H1 (cell line): ENCODE results near the gene HTATIP2. TPM values are rescaled to one million over a fixed set of nuclear protein-coding genes. Genes with fewer than 3 reads are reported as not detected.
A peak's percentile ranks its signal among the peaks of the same experiment; 100 is the strongest.

Experiments used
- CTCF ChIA-PET: fragments of 300-600 bp; sonication (Branson Sonifier 250); formaldehyde crosslinking; loops from one replicate; lab custom pipeline; 2021; ENCODE audit not compliant: partially characterized antibody; lab: Charles Lee
- POLR2A ChIA-PET: fragments of 300-600 bp; sonication (Branson Sonifier 250); formaldehyde crosslinking; loops from one replicate; lab custom pipeline; 2021; ENCODE audit warnings: inconsistent platforms; ENCODE audit not compliant: partially characterized antibody; lab: Charles Lee
- DNase-seq, 2 experiments: peaks; one replicate each; pipeline versions ENCODE4 v3.0.0 to v3.0.0-alpha.2; 2010 to 2022; ENCODE audit warnings: low spot score in 2 of 2, low read depth in 1 of 2, mixed read lengths in 1 of 2
- FAIRE-seq: peaks from 2 replicates; lab custom pipeline; 2011; peaks lifted over from hg19 to GRCh38; lab: Jason Lieb, UNC
- H2AFZ ChIP-seq: 2 replicates; pipeline ENCODE4 v1.8.1; 2012; ENCODE audit warnings: low read length, inconsistent platforms
- H2AK5ac ChIP-seq: 2 replicates; pipeline ENCODE4 v1.6.1; 2013; ENCODE audit warnings: low read depth, low read length
- H2BK120ac ChIP-seq: replicated peaks from 2 replicates; pipeline ENCODE3; 2013; ENCODE audit warnings: low read depth, low read length, inconsistent platforms
- H2BK12ac ChIP-seq: 2 replicates; pipeline ENCODE4 v1.6.1; 2013; ENCODE audit warnings: low read depth, low read length
- H2BK15ac ChIP-seq: 2 replicates; pipeline ENCODE4 v1.6.1; 2013; ENCODE audit warnings: low read length
- H2BK20ac ChIP-seq: 2 replicates; pipeline ENCODE4 v1.6.1; 2013; ENCODE audit warnings: low read length
- H2BK5ac ChIP-seq: 2 replicates; pipeline ENCODE4 v1.6.1; 2013; ENCODE audit warnings: low read depth, low read length
- H3K14ac ChIP-seq: 2 replicates; pipeline ENCODE4 v1.6.1; 2013; ENCODE audit warnings: inconsistent platforms; ENCODE audit not compliant: insufficient read length
- H3K18ac ChIP-seq: 2 replicates; pipeline ENCODE4 v1.6.1; 2013; ENCODE audit warnings: low read length; ENCODE audit errors: extremely low read depth
- H3K23ac ChIP-seq: 2 replicates; pipeline ENCODE4 v1.6.1; 2013; ENCODE audit warnings: inconsistent platforms; ENCODE audit not compliant: insufficient read length
- H3K23me2 ChIP-seq: 2 replicates; pipeline ENCODE4 v1.6.1; 2013; ENCODE audit warnings: low read depth, low read length
- H3K27ac ChIP-seq: 2 replicates; pipeline ENCODE4 v1.6.1; 2011; ENCODE audit warnings: low read depth, low read length, inconsistent platforms
- H3K27me3 ChIP-seq, 4 experiments: replicated peaks in 1 of 4; 1 replicate in 1 of 4; 2 replicates in 3 of 4; pipeline versions ENCODE4 v1.6.1 to v1.8.1; 2011 to 2013; ENCODE audit warnings: low read length in 3 of 4, mild to moderate bottlenecking in 3 of 4, inconsistent platforms in 2 of 4, mixed read lengths in 2 of 4, moderate library complexity in 1 of 4; ENCODE audit not compliant: control insufficient read depth in 3 of 4, insufficient read depth in 3 of 4; ENCODE audit errors: extremely low read depth in 1 of 4
- H3K36me3 ChIP-seq, 4 experiments: 2 replicates each; pipeline versions ENCODE4 v1.6.1 to v1.8.1; 2011 to 2013; ENCODE audit warnings: mild to moderate bottlenecking in 4 of 4, low read length in 3 of 4, moderate library complexity in 2 of 4, control low read depth in 1 of 4, inconsistent platforms in 1 of 4; ENCODE audit not compliant: insufficient read depth in 4 of 4, control insufficient read depth in 2 of 4
- H3K4ac ChIP-seq: replicated peaks from 2 replicates; pipeline ENCODE3; 2013; ENCODE audit warnings: low read length, low read depth, mixed read lengths, inconsistent platforms; ENCODE audit not compliant: insufficient read length
- H3K4me1 ChIP-seq, 4 experiments: replicated peaks in 1 of 4; 1 replicate in 1 of 4; 2 replicates in 3 of 4; pipeline versions ENCODE4 v1.6.1 to v1.8.1; 2011 to 2013; ENCODE audit warnings: low read length in 3 of 4, inconsistent platforms in 2 of 4, mixed read lengths in 1 of 4; ENCODE audit not compliant: insufficient read depth in 4 of 4, control insufficient read depth in 3 of 4
- H3K4me2 ChIP-seq, 2 experiments: 2 replicates each; pipeline versions ENCODE4 v1.6.1 to v1.8.1; 2011 to 2013; ENCODE audit warnings: low read depth in 2 of 2, low read length in 2 of 2, control low read depth in 1 of 2, inconsistent platforms in 1 of 2, mild to moderate bottlenecking in 1 of 2; ENCODE audit not compliant: insufficient read depth in 1 of 2
- H3K4me3 ChIP-seq, 4 experiments: fragments of 200-600, 300-600 bp in 1 of 4; sonication (generic), shearing (Covaris generic), sonication (Bioruptor Twin) in 1 of 4; 2 replicates each; pipeline versions ENCODE4 v1.5.1 to v1.8.1; 2011 to 2016; ENCODE audit warnings: low read length in 4 of 4, low read depth in 3 of 4, control low read depth in 2 of 4, inconsistent platforms in 2 of 4, mild to moderate bottlenecking in 2 of 4, mixed read lengths in 1 of 4, moderate library complexity in 1 of 4; ENCODE audit not compliant: insufficient read depth in 2 of 4; ENCODE audit errors: extremely low read depth in 1 of 4
- H3K56ac ChIP-seq: replicated peaks from 2 replicates; pipeline ENCODE3; 2013; ENCODE audit warnings: low read depth, mild to moderate bottlenecking, mixed read lengths, low read length, inconsistent platforms; ENCODE audit not compliant: insufficient read length
- H3K79me1 ChIP-seq: 2 replicates; pipeline ENCODE4 v1.6.1; 2013; ENCODE audit warnings: low read depth, low read length, control low read depth
- H3K79me2 ChIP-seq, 2 experiments: 2 replicates each; pipeline versions ENCODE4 v1.6.1 to v1.8.1; 2012 to 2013; ENCODE audit warnings: low read length in 2 of 2, mild to moderate bottlenecking in 2 of 2, inconsistent platforms in 1 of 2; ENCODE audit not compliant: insufficient read depth in 2 of 2, control insufficient read depth in 1 of 2
- H3K9ac ChIP-seq, 4 experiments: replicated peaks in 1 of 4; 1 replicate in 1 of 4; 2 replicates in 3 of 4; pipeline versions ENCODE4 v1.6.1 to v1.8.1; 2011 to 2013; ENCODE audit warnings: low read depth in 3 of 4, low read length in 3 of 4, control low read depth in 2 of 4, mild to moderate bottlenecking in 2 of 4, moderate library complexity in 2 of 4, inconsistent platforms in 1 of 4; ENCODE audit errors: extremely low read depth in 1 of 4
- H3K9me3 ChIP-seq, 2 experiments: 2 replicates each; pipeline versions ENCODE4 v1.6.1 to v1.8.1; 2012 to 2013; ENCODE audit warnings: mild to moderate bottlenecking in 2 of 2, moderate library complexity in 2 of 2, control low read depth in 1 of 2, inconsistent platforms in 1 of 2, low read depth in 1 of 2, low read length in 1 of 2, mixed read lengths in 1 of 2; ENCODE audit not compliant: insufficient read depth in 2 of 2
- H4K20me1 ChIP-seq, 2 experiments: replicated peaks in 1 of 2; 2 replicates each; pipeline versions ENCODE3 to v1.8.1; 2011 to 2013; ENCODE audit warnings: inconsistent platforms in 2 of 2, low read length in 2 of 2, mild to moderate bottlenecking in 1 of 2; ENCODE audit not compliant: insufficient read depth in 2 of 2, control insufficient read depth in 1 of 2
- H4K5ac ChIP-seq: 2 replicates; pipeline ENCODE4 v1.6.1; 2013; ENCODE audit warnings: low read length, low read depth, mixed read lengths, inconsistent platforms; ENCODE audit not compliant: insufficient read length
- H4K8ac ChIP-seq: 2 replicates; pipeline ENCODE4 v1.8.0; 2013; ENCODE audit warnings: mild to moderate bottlenecking, moderate library complexity, low read length, inconsistent platforms; ENCODE audit not compliant: insufficient read depth; ENCODE audit errors: extremely low read depth
- H4K91ac ChIP-seq: replicated peaks from 2 replicates; pipeline ENCODE3; 2013; ENCODE audit warnings: low read length, mixed read lengths, inconsistent platforms; ENCODE audit not compliant: insufficient read length
- ASH2L ChIP-seq: fragments of 200-600, 300-600 bp; sonication (generic); IDR thresholded peaks from one replicate; pipeline ENCODE4 v1.7.1; 2017; ENCODE audit warnings: low read length
- BACH1 ChIP-seq: IDR thresholded peaks from 2 replicates; pipeline ENCODE4 v1.6.1; 2012; ENCODE audit warnings: low read length, improper control_type of control experiment
- CREB1 ChIP-seq: IDR thresholded peaks from 2 replicates; pipeline ENCODE4 v1.6.1; 2012; ENCODE audit warnings: inconsistent platforms
- RAD21 ChIP-seq, 2 experiments: IDR thresholded peaks in 1 of 2; conservative IDR thresholded peaks in 1 of 2; 2 replicates each; pipeline ENCODE4 v1.6.1; 2011; ENCODE audit warnings: low read depth in 2 of 2, low read length in 2 of 2, improper control_type of control experiment in 1 of 2, inconsistent platforms in 1 of 2, mild to moderate bottlenecking in 1 of 2, moderate library complexity in 1 of 2
- RFX5 ChIP-seq: IDR thresholded peaks from 2 replicates; pipeline ENCODE4 v1.6.1; 2011; ENCODE audit warnings: low read depth, low read length, improper control_type of control experiment, borderline replicate concordance
- SAP30 ChIP-seq: fragments of 300-600 bp; sonication (generic); IDR thresholded peaks from 2 replicates; pipeline ENCODE4 v1.7.1; 2012; ENCODE audit warnings: low read length, moderate library complexity, mild to moderate bottlenecking, inconsistent platforms; ENCODE audit not compliant: insufficient read depth, insufficient replicate concordance
- SP1 ChIP-seq: IDR thresholded peaks from 2 replicates; pipeline ENCODE4 v1.6.1; 2011; ENCODE audit warnings: low read depth, low read length
- SP2 ChIP-seq: IDR thresholded peaks from 2 replicates; pipeline ENCODE4 v1.6.1; 2012; ENCODE audit warnings: mild to moderate bottlenecking, low read length, inconsistent platforms
- USF2 ChIP-seq: IDR thresholded peaks from 2 replicates; pipeline ENCODE4 v1.6.1; 2011; ENCODE audit warnings: low read length, improper control_type of control experiment
- WGBS, 2 experiments: shearing (Covaris generic) in 1 of 2; methylation state at CpG; one replicate each; pipeline versions ENCODE4 v1.1.6 to v1.1.7; 2013 to 2015; ENCODE audit warnings: low lambda C conversion rate in 2 of 2, mixed read lengths in 2 of 2, inconsistent platforms in 1 of 2, low coverage in 1 of 2, missing lambda C conversion rate in 1 of 2; ENCODE audit not compliant: insufficient replicate concordance in 2 of 2, insufficient coverage in 1 of 2, insufficient read length in 1 of 2; ENCODE audit errors: extremely low coverage in 1 of 2, missing lambda C conversion rate in 1 of 2; 5-methylcytosine and 5-hydroxymethylcytosine counted together
- polyA plus RNA-seq, 7 experiments: library from polyadenylated mRNA; depleted of rRNA in 3 of 7; stranded (reverse) in 5 of 7; unstranded in 2 of 7; fragments of >200 nt in 5 of 7; fragments of 200-250 nt in 2 of 7; gene quantifications; 1 replicate in 5 of 7; 2 replicates in 1 of 7; 4 replicates in 1 of 7; pipeline versions ENCODE4 v1.2.1 to v1.2.3, GENCODE V29; 2011 to 2013; ENCODE audit warnings: missing spikeins in 2 of 7, mixed read lengths in 2 of 7
- total RNA-seq: library from RNA; stranded (reverse); fragmentation: NEBNext Ultra II Directional; extraction: Animal tissue kit (Norgen Biotek cat#: 25700); gene quantifications from 2 replicates; pipeline ENCODE4 v1.2.1, GENCODE V29; 2021

HTATIP2 gene
- total and polyA plus RNA-seq, 2 of the 8 experiments (the other 6 are each of a cell fraction or from before 2014, with no cell fraction given) = 22.6 to 33.1 TPM

GRCh38 chr11:20360650-20361049, 2.9 kb upstream of the HTATIP2 start:
- Histone ChIP-seq H2BK120ac (no peak overlapping the region), H3K23ac (no peak overlapping the region), H2AFZ (peak overlapping the region; percentile 89), H3K9me3 (no peaks in the 10 kb centered on the region), H4K91ac (no peak overlapping the region), H3K14ac (no peak overlapping the region), H3K27me3 (peaks cover 6 to 19% (median 15%) of the 10 kb centered on the region in 4 experiments), H2BK5ac (no peak overlapping the region), H3K79me2 (no peaks in the 10 kb centered on the region), H3K4me1 (peaks cover 0 to 12% (median 6%) of the 10 kb centered on the region in 4 experiments; a peak in 5 of 7 replicates), H4K8ac (no peak overlapping the region), H2BK12ac (no peak overlapping the region), H3K9ac (no peak overlapping the region), H3K4me3 (no peak overlapping the region), H3K36me3 (no peaks in the 10 kb centered on the region), H3K23me2 (peaks cover 6% of the 10 kb centered on the region; the same call in 1 of the 2 replicates), H3K27ac (no peak overlapping the region), H4K5ac (no peak overlapping the region), H3K79me1 (no peaks in the 10 kb centered on the region), H3K18ac (no peak overlapping the region), H4K20me1 (no peaks in the 10 kb centered on the region), H2AK5ac (no peak overlapping the region), H3K4me2 (no peak overlapping the region), H2BK15ac (no peak overlapping the region), H3K4ac (no peak overlapping the region), H3K56ac (no peak overlapping the region), H2BK20ac (no peak overlapping the region)
- CTCF ChIA-PET = interaction anchor here (1.2 to 4.5 kb wide), 3 partner anchors 10 to 232 kb away, joined by 3 to 35 read pairs (median 4); no protein-coding TSS in a partner anchor
- FAIRE-seq (no peak), DNase-seq (no peak)
- POLR2A ChIA-PET = no interaction called here
- WGBS, 2 experiments = 64% methylated on average over 7 of the region's 7 CpGs; no CpG with 5 or more reads in 1 of the 2 experiments
- TF ChIP-seq ASH2L (no peak), RFX5 (no peak), SAP30 (no peak), SP1 (no peak), RAD21 (IDR thresholded peaks at IDR 0.05 in 1 of 2, conservative IDR thresholded peaks at IDR 0.05 in 1 of 2; ENCODE audit: low read depth in 2 of 2, low read length in 2 of 2) (no peak), BACH1 (no peak), USF2 (no peak), SP2 (no peak), CREB1 (no peak)
